HepG2 (cell line): Measurements from ENCODE around the gene KLHDC8B. TPM values are rescaled to one million over a fixed set of nuclear protein-coding genes. Genes with fewer than 3 reads are reported as not detected.

Source experiments
- AKAP8 ChIP-seq: sonication (generic); formaldehyde crosslinking; IDR thresholded peaks from 2 replicates; pipeline ENCODE4 v1.5.1; 2020; ENCODE audit warnings: mild to moderate bottlenecking, missing genetic modification reagents
- ATF1 ChIP-seq: IDR thresholded peaks from 2 replicates; pipeline ENCODE4 v1.6.1; 2016; ENCODE audit warnings: mild to moderate bottlenecking, control low read depth
- ATF3 ChIP-seq: sonication (generic); formaldehyde crosslinking; IDR thresholded peaks from 2 replicates; pipeline ENCODE4 v1.4.0; 2020; ENCODE audit warnings: missing genetic modification reagents
- BRD4 ChIP-seq: sonication (generic); formaldehyde crosslinking; IDR thresholded peaks from 2 replicates; pipeline ENCODE4 v1.4.0; 2020; ENCODE audit warnings: missing genetic modification reagents
- CC2D1A ChIP-seq: sonication (generic); formaldehyde crosslinking; IDR thresholded peaks from 2 replicates; pipeline ENCODE4 v1.8.1; 2023; ENCODE audit warnings: mild to moderate bottlenecking, missing genetic modification reagents
- DZIP1 ChIP-seq: sonication (generic); formaldehyde crosslinking; IDR thresholded peaks from 2 replicates; pipeline ENCODE4 v1.5.0; 2020; ENCODE audit warnings: mild to moderate bottlenecking, missing genetic modification reagents
- FOXM1 ChIP-seq: sonication (generic); formaldehyde crosslinking; IDR thresholded peaks from 2 replicates; pipeline ENCODE4 v1.5.0; 2020; ENCODE audit warnings: missing genetic modification reagents
- HMGXB4 ChIP-seq, 2 experiments: sonication (generic) in 1 of 2; formaldehyde crosslinking in 1 of 2; IDR thresholded peaks; 2 replicates each; pipeline versions ENCODE4 v1.4.0 to v1.6.1; 2018 to 2020; ENCODE audit warnings: missing genetic modification reagents in 2 of 2, borderline replicate concordance in 1 of 2, low read depth in 1 of 2, mild to moderate bottlenecking in 1 of 2, missing biosample characterization in 1 of 2
- LCORL ChIP-seq, 2 experiments: fragments of 450-650 bp in 1 of 2; sonication (generic) in 1 of 2; formaldehyde crosslinking in 1 of 2; IDR thresholded peaks; 2 replicates each; pipeline versions ENCODE4 v1.5.0 to v1.6.1; 2017 to 2020; ENCODE audit warnings: antibody characterized with exemption in 1 of 2, missing genetic modification reagents in 1 of 2
- MIER2 ChIP-seq: IDR thresholded peaks from 2 replicates; pipeline ENCODE4 v1.6.1; 2016; ENCODE audit warnings: missing biosample characterization, missing genetic modification reagents
- MYPOP ChIP-seq: sonication (generic); formaldehyde crosslinking; IDR thresholded peaks from 2 replicates; pipeline ENCODE4 v1.8.1; 2023; ENCODE audit warnings: mild to moderate bottlenecking, moderate library complexity, missing genetic modification reagents
- PRPF4 ChIP-seq: fragments of 200-400 bp; formaldehyde crosslinking; IDR thresholded peaks from 2 replicates; pipeline ENCODE4 v1.6.1; 2016; ENCODE audit warnings: low read length, low read depth; ENCODE audit not compliant: poor library complexity, severe bottlenecking
- SNAPC5 ChIP-seq: sonication (generic); formaldehyde crosslinking; IDR thresholded peaks from 2 replicates; pipeline ENCODE4 v1.8.1; 2023; ENCODE audit warnings: mild to moderate bottlenecking, missing genetic modification reagents, borderline replicate concordance
- TFAP4 ChIP-seq: sonication (generic); IDR thresholded peaks from 2 replicates; pipeline ENCODE4 v1.6.1; 2016; ENCODE audit warnings: low read depth, borderline replicate concordance
- ZFX ChIP-seq: sonication (generic); formaldehyde crosslinking; IDR thresholded peaks from 2 replicates; pipeline ENCODE4 v1.4.0; 2020; ENCODE audit warnings: mild to moderate bottlenecking, low read depth, missing genetic modification reagents, moderate library complexity
- ZKSCAN1 ChIP-seq: fragments of 150-350 bp; IDR thresholded peaks from 2 replicates; pipeline ENCODE4 v1.6.1; 2014; ENCODE audit warnings: low read length
- ZMYM4 ChIP-seq: sonication (generic); formaldehyde crosslinking; IDR thresholded peaks from 2 replicates; pipeline ENCODE4 v1.8.1; 2023; ENCODE audit warnings: mild to moderate bottlenecking, missing genetic modification reagents
- ZNF44 ChIP-seq: sonication (generic); formaldehyde crosslinking; IDR thresholded peaks from 2 replicates; pipeline ENCODE4 v1.5.1; 2020; ENCODE audit warnings: mild to moderate bottlenecking, missing genetic modification reagents
- ZNF446 ChIP-seq: sonication (generic); formaldehyde crosslinking; IDR thresholded peaks from 2 replicates; pipeline ENCODE4 v1.5.0; 2020; ENCODE audit warnings: mild to moderate bottlenecking, missing genetic modification reagents
- ZNF569 ChIP-seq: sonication (generic); formaldehyde crosslinking; IDR thresholded peaks from 2 replicates; pipeline ENCODE4 v1.5.0; 2020; ENCODE audit warnings: mild to moderate bottlenecking, missing genetic modification reagents, moderate library complexity, borderline replicate concordance
- ZNF614 ChIP-seq: IDR thresholded peaks from 2 replicates; pipeline ENCODE4 v1.6.1; 2018; ENCODE audit warnings: missing biosample characterization, missing genetic modification reagents, inconsistent platforms, borderline replicate concordance
- ZNF879 ChIP-seq: sonication (generic); formaldehyde crosslinking; IDR thresholded peaks from 2 replicates; pipeline ENCODE4 v1.8.1; 2023; ENCODE audit warnings: missing genetic modification reagents
- ZSCAN21 ChIP-seq: sonication (generic); formaldehyde crosslinking; IDR thresholded peaks from 2 replicates; pipeline ENCODE4 v1.8.0; 2022; ENCODE audit warnings: mild to moderate bottlenecking, missing genetic modification reagents, moderate library complexity, borderline replicate concordance
- polyA plus RNA-seq, 8 experiments: library from polyadenylated mRNA; depleted of rRNA in 3 of 8; stranded (reverse) in 7 of 8; unstranded in 1 of 8; fragments of >200 nt; fragmentation: Illumina TruSeq in 4 of 8; extraction: Trizol in 4 of 8; gene quantifications; 2 replicates each; pipeline versions ENCODE4 v1.2.1 to v1.2.3, GENCODE V29; 2011 to 2016; ENCODE audit warnings: low read depth in 4 of 8, missing spikeins in 1 of 8, mixed read lengths in 1 of 8; ENCODE audit not compliant: insufficient read depth in 1 of 8
- total RNA-seq, 5 experiments: library from RNA; depleted of rRNA; stranded (reverse); fragments of >200 nt; fragmentation: Illumina TruSeq; extraction: Trizol; gene quantifications; 2 replicates each; pipeline ENCODE4 v1.2.3, GENCODE V29; 2016; ENCODE audit warnings: low read depth in 1 of 5

KLHDC8B gene
- total and polyA plus RNA-seq, 2 of the 13 experiments (the other 11 are each of a cell fraction or from before 2014, with no cell fraction given) = 17.2 to 17.8 TPM

GRCh38 chr3:49171119-49171774, at the start of gene KLHDC8B (continued):
- no peak for TF ChIP-seq LCORL (IDR thresholded peaks at IDR 0.05)
- peak; percentile 91 for TF ChIP-seq LCORL (CRISPR knock-in tag; IDR thresholded peaks at IDR 0.05)
- TF ChIP-seq ATF3 (CRISPR knock-in tag) = no peak
- no peak for TF ChIP-seq ZKSCAN1
- TF ChIP-seq ZNF614 (CRISPR knock-in tag) = peak; percentile 33; the same call in 1 of the 2 replicates
- TF ChIP-seq CC2D1A (CRISPR knock-in tag) = 0 out of 2 replicates have a peak, but pooled peaks have one; percentile 4
- peak; percentile 97 for TF ChIP-seq DZIP1
- peak; percentile 85 for TF ChIP-seq ZMYM4 (CRISPR knock-in tag)
- TF ChIP-seq HMGXB4 (CRISPR knock-in tag; IDR thresholded peaks at IDR 0.05; ENCODE audit: borderline replicate concordance in 1 of 2, low read depth in 1 of 2) = peak; percentile 91 to 95; a peak in 3 of 4 replicates
- TF ChIP-seq ATF1 (CRISPR knock-in tag) = no peak
- TF ChIP-seq TFAP4 = peak; percentile 78; the same call in 1 of the 2 replicates
- no peak for TF ChIP-seq PRPF4
- no peak for TF ChIP-seq ZNF879
- no peak for TF ChIP-seq ZNF569 (CRISPR knock-in tag)
- no peak for TF ChIP-seq SNAPC5 (CRISPR knock-in tag)
- peak; percentile 59; the same call in 1 of the 2 replicates for TF ChIP-seq MYPOP (CRISPR knock-in tag)
- no peak for TF ChIP-seq BRD4
- TF ChIP-seq AKAP8 (CRISPR knock-in tag) = peak; percentile 46; the same call in 1 of the 2 replicates
- no peak for TF ChIP-seq MIER2 (CRISPR knock-in tag)
- TF ChIP-seq FOXM1 (CRISPR knock-in tag) = no peak
- peak; percentile 89 for TF ChIP-seq ZFX (CRISPR knock-in tag)
- TF ChIP-seq ZSCAN21 (CRISPR knock-in tag) = no peak
- TF ChIP-seq ZNF44 (CRISPR knock-in tag) = no peak
- no peak for TF ChIP-seq ZNF446 (CRISPR knock-in tag)
